Fibroblast of peridontal ligament (primary cell): ENCODE results near the gene CD1E.
"Not testable (repeated sequence)": the region's sequence is repeated elsewhere in the genome, so short reads cannot be mapped to it uniquely, and the experiment has no call there.

Experiments
- DNase-seq: peaks from one replicate; pipeline ENCODE4 v3.0.0-alpha.2; 2010; ENCODE audit errors: extremely low read depth

Gene CD1E

DNA sequence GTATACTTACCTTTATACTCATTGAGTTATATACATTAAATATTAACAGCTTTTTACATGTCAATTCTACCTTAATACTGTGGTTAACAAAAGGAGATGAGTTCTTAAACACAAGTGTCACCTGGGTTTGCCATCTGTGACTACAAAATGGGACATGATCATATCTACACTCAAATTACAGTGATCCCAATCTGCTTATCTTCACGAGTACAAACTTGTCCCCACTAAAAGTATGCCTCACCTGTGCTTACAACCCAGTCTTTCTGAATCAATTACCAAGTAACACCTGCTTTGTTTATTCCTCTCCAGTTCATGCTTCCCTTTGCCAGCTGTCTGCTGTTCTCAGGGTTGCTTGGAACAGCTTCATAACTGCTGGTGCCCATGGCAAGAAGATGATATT is 8.8 kb downstream of the CD1E start:
- DNase-seq = no peak

- DNase-seq = no peak
Measured at GRCh38 chr1:158362941-158363340, 9.2 kb downstream of the CD1E start.

GRCh38 chr1:158366783-158367182 is 13.1 kb downstream of the CD1E start:
- no peak for DNase-seq

DNA sequence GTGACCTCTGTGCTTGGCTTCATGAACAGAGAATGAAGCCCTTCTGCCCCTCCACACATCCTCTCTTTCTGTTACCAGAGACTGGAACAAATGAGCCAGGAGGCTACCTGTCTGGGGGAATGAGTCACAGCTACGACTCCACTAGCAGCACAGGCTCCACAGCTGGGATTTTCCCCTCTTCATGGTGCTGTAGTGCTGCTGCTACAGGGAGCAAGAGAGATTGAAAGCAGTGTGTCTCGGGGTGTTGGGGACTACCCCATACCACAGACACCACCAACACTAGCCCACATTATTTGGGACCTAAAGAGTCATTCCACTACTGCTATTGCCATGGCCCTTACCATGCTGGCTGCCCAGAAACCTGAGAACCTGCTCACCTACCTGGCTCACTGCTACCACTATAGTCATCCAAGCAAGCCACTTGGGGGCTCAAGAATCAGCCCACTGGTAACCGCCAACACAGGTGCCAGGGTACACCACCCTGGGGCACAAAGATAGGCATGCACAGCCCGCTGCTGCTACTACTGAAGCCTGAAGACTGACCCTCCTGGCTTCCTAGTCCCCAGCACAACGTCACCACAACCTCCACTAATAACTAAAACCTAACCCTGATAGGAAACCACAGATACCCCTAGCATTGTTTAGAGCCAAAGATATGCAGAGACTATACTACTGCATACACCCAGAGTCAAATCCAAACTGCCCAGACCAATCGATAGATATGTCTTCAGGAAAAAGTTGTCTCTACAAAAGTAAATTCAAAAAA is 17.7 kb downstream of the CD1E start:
- DNase-seq = no peak

DNA sequence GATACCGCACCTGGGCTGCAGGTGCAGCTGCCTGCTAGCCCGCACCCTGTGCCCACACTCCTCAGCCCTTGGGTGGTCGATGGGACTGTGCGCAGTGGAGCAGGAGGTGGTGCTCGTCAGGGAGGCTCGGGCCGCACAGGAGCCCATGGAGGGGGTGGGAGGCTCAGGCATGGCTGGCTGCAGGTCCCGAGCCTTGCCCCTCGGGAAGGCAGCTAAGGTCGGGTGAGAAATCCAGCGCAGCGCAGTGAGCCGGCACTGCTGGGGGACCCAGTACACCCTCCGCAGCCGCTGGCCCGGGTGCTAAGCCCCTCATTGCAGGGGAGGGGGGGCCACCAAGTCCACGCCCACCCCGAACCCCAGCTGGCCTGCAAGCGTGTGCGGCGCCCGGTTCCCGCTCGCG is 20.4 kb downstream of the CD1E start:
- not testable (repeated sequence) for DNase-seq

DNA sequence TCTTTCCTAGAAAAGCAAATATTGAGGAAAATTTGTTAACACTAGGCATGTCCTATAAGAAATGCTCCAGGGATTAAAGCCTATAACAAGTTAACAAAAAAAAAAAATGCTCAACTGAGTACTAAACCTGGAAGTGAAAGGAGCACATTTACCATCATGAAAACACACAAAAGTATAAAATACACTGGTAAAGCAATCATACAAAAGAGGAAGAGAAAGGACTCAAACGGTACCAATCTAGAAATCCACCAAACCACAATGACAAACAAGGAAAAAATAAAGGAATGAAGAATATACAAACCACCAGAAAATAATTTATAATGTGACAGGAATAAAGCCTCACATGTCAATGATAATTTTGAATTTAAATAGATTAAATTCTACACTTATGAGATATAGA is 21.2 kb downstream of the CD1E start:
- DNase-seq = no peak

DNA sequence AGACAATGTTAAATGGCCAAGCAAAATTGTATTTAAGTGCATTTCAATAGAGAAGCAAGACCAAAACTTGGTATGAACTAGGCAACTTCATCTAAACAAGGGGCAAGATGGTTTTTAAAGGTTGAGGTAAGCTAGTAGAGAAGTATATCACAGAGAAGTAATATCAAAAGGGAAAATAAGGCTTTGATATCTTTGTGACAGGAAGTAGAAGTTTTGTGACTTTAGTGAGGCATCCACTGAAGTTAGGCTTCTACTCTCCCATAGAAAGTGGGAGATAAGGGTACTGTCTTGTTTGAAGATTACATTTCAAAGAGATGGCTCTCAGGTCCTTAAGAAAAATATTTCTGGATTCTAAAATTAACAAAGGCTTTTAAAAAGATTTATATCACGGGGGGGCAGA is 36.6 kb downstream of the CD1E start:
- no peak for DNase-seq

DNA sequence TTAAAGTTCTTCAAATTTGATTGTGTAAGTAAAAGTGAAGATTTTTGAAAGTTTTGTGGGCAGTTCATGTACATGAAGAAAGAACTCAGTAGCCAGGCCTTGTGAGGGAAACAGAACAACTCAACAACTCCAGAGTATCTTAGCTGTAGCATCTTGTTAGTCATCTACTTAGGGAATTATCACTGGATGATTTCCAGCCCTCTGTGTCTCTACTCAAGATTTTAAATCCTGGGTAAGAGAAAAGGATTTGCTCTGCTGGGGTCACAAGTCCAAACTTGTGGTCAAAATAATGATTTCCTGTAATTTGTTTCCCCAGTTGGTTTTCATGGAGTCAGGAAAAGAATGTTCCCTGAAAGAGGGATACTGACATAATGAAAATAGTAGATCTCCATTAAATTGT is 37.4 kb downstream of the CD1E start:
- DNase-seq = no peak

- DNase-seq = no peak
Measured at GRCh38 chr1:158393476-158393875, 39.8 kb downstream of the CD1E start.

- DNase-seq = no peak
Measured at GRCh38 chr1:158396646-158397045, 43.0 kb downstream of the CD1E start.

GRCh38 chr1:158398818-158399514 is 45.3 kb downstream of the CD1E start, which contains the start of gene OR10T2:
TSS of gene OR10T2 (minus strand) at chr1:158399466. CDS start at chr1:158399466, 0 bp downstream.
- no peak for DNase-seq

DNA sequence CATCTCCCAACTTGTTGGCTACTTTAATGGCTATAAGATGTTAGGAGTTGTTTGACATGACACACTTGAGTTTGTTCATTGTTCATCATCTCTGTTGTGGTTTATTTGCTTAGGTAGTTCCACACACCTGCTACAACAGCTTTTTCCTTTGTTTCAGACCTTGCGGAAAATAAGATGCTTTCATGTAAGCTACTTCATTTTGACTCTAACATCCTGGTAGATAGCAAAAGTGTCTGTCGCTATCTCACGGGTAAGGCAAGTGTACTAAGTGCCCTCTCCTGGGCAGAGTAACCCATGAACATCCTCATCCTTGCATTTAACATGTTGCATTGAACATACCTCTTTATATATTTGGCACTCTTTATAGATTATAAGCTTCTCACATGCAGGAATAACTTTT is 47.2 kb downstream of the CD1E start:
- DNase-seq = no peak

- no peak for DNase-seq
Measured at GRCh38 chr1:158407092-158407491, 53.4 kb downstream of the CD1E start.
